Thyroid gland (tissue), 4 donors: Measurements from ENCODE around the gene STEAP3. TPM values are rescaled to one million over a fixed set of nuclear protein-coding genes. Genes with fewer than 3 reads are reported as not detected.

Experiments
- DNase-seq, 2 donors: peaks; one replicate each; pipeline ENCODE4 v3.0.0-alpha.2; 2019
- H3K27ac ChIP-seq, 3 donors: fragments of 200-600 bp; sonication (generic); 1 replicate in 2 of 3; 2 replicates in 1 of 3; pipeline ENCODE4 v1.5.1; 2016 to 2019; ENCODE audit warnings: mild to moderate bottlenecking in 1 of 3, moderate library complexity in 1 of 3
- H3K27me3 ChIP-seq: fragments of 200-600 bp; sonication (generic); one replicate; pipeline ENCODE4 v1.5.1; 2019
- H3K36me3 ChIP-seq, 2 donors: fragments of 200-600 bp; sonication (generic); one replicate each; pipeline ENCODE4 v1.5.1; 2016 to 2019
- H3K4me1 ChIP-seq, 2 donors: fragments of 200-600 bp; sonication (generic); one replicate each; pipeline ENCODE4 v1.5.1; 2017 to 2019
- H3K4me3 ChIP-seq, 3 donors: fragments of 200-600 bp; sonication (generic); replicated peaks in 1 of 3; 1 replicate in 2 of 3; 2 replicates in 1 of 3; pipeline ENCODE4 v1.5.1; 2016; ENCODE audit warnings: mild to moderate bottlenecking in 1 of 3
- H3K9me3 ChIP-seq: fragments of 200-600 bp; sonication (generic); one replicate; pipeline ENCODE4 v1.5.1; 2017
- CTCF ChIP-seq, 6 experiments: fragments of 200-600 bp in 3 of 6; fragments of 450-650 bp in 3 of 6; sonication (generic) in 3 of 6; IDR thresholded peaks; one replicate each; pipeline ENCODE4 v1.5.1; 2016 to 2019; ENCODE audit warnings: antibody characterized with exemption in 6 of 6, mild to moderate bottlenecking in 2 of 6, inconsistent platforms in 1 of 6, moderate library complexity in 1 of 6
- POLR2A ChIP-seq, 2 donors: fragments of 450-650 bp; IDR thresholded peaks; one replicate each; pipeline ENCODE4 v1.6.1; 2017; ENCODE audit warnings: antibody characterized with exemption in 2 of 2, mild to moderate bottlenecking in 2 of 2, moderate library complexity in 1 of 2
- WGBS, 2 donors: methylation state at CpG; one replicate each; pipeline ENCODE4 v1.1.5; 2017; 5-methylcytosine and 5-hydroxymethylcytosine counted together
- intact Hi-C: fragments of 100-400 bp; cut with DNase I; formaldehyde crosslinking; loops from one replicate; pipeline ENCODE4 v1.15.1; 2023
- total RNA-seq, 4 donors: library from RNA; depleted of rRNA; stranded (reverse); fragments of >200 nt; gene quantifications; one replicate each; pipeline ENCODE4 v1.2.3, GENCODE V29; 2016

STEAP3 gene
- total RNA-seq, 4 donors from 2014 or later, result 7.4 to 23.2 (median 12.0) TPM

GRCh38 chr2:119198240-119198840 is 25.3 kb upstream of the STEAP3 start:
- no peaks in the 10 kb centered on the region for H3K9me3 ChIP-seq
- intact Hi-C loops, result no loop called here
- no peaks in the 10 kb centered on the region for H3K4me1 ChIP-seq
- no peak for TF ChIP-seq POLR2A (IDR thresholded peaks at IDR 0.05)
- TF ChIP-seq CTCF (IDR thresholded peaks at IDR 0.05), result no peak
- H3K27me3 ChIP-seq, result no peaks in the 10 kb centered on the region
- H3K4me3 ChIP-seq, result no peak overlapping the region
- no peak overlapping the region for H3K27ac ChIP-seq
- no peak for DNase-seq
- WGBS, 2 donors, result 59 to 71% methylated on average over 7 of the region's 7 CpGs
- no peaks in the 10 kb centered on the region for H3K36me3 ChIP-seq

GRCh38 chr2:119201815-119202214 is 21.8 kb upstream of the STEAP3 start:
- H3K4me1 ChIP-seq, result no peaks in the 10 kb centered on the region
- no peaks in the 10 kb centered on the region for H3K36me3 ChIP-seq
- H3K27ac ChIP-seq, result no peak overlapping the region
- TF ChIP-seq POLR2A (IDR thresholded peaks at IDR 0.05) (no peak), CTCF (IDR thresholded peaks at IDR 0.05) (no peak)
- DNase-seq, result no peak
- 81 to 85% methylated on average over 5 of the region's 5 CpGs for WGBS, 2 donors
- H3K9me3 ChIP-seq, result no peaks in the 10 kb centered on the region
- H3K4me3 ChIP-seq, result no peak overlapping the region
- intact Hi-C loops, result no loop called here
- no peaks in the 10 kb centered on the region for H3K27me3 ChIP-seq

GRCh38 chr2:119202610-119203310 is 20.9 kb upstream of the STEAP3 start:
- no peak for DNase-seq
- TF ChIP-seq CTCF (IDR thresholded peaks at IDR 0.05) (no peak), POLR2A (IDR thresholded peaks at IDR 0.05) (no peak)
- Histone ChIP-seq H3K4me1 (no peaks in the 10 kb centered on the region), H3K27me3 (no peaks in the 10 kb centered on the region), H3K27ac (no peak overlapping the region), H3K4me3 (no peak overlapping the region), H3K36me3 (no peaks in the 10 kb centered on the region), H3K9me3 (no peaks in the 10 kb centered on the region)
- WGBS, 2 donors, result 64 to 87% methylated on average over 1 of the region's 1 CpG
- intact Hi-C loops, result no loop called here

- Histone ChIP-seq H3K36me3 (no peaks in the 10 kb centered on the region), H3K4me1 (no peaks in the 10 kb centered on the region), H3K4me3 (no peak overlapping the region), H3K27me3 (no peaks in the 10 kb centered on the region), H3K9me3 (no peaks in the 10 kb centered on the region), H3K27ac (no peak overlapping the region)
- no peak for DNase-seq
- 85 to 99% methylated on average over 2 to 6 of the region's 6 CpGs for WGBS, 2 donors
- TF ChIP-seq CTCF (IDR thresholded peaks at IDR 0.05) (no peak), POLR2A (IDR thresholded peaks at IDR 0.05) (no peak)
- intact Hi-C loops, result no loop called here
Measured at GRCh38 chr2:119204525-119204924, 19.1 kb upstream of the STEAP3 start.

- 77 to 78% methylated on average over 13 of the region's 13 CpGs for WGBS, 2 donors
- H3K27me3 ChIP-seq, result no peaks in the 10 kb centered on the region
- no peak overlapping the region for H3K27ac ChIP-seq
- H3K4me3 ChIP-seq, result no peak overlapping the region
- H3K9me3 ChIP-seq, result no peaks in the 10 kb centered on the region
- intact Hi-C loops, result no loop called here
- H3K4me1 ChIP-seq, result no peaks in the 10 kb centered on the region
- DNase-seq, result no peak
- TF ChIP-seq POLR2A (IDR thresholded peaks at IDR 0.05) (no peak), CTCF (IDR thresholded peaks at IDR 0.05) (no peak)
- no peaks in the 10 kb centered on the region for H3K36me3 ChIP-seq
Measured at GRCh38 chr2:119205001-119205706, 18.5 kb upstream of the STEAP3 start.
